ENCODE measurements around the gene MICAL3. TPM values are rescaled to one million over a fixed set of nuclear protein-coding genes. Genes with fewer than 3 reads are reported as not detected.

Gene MICAL3
- total and polyA plus RNA-seq, 2 donors from 2014 or later: 5.0 to 99.4 TPM

- DNase-seq (peak in 1 of 5 donors; percentile 74), FAIRE-seq (no peak)
- Histone ChIP-seq H3K9ac (ENCODE audit: low read length in 3 of 3) (no peak overlapping the region), H3K9me3 (ENCODE audit: control insufficient read depth in 2 of 3, insufficient read depth in 1 of 3, low read length in 3 of 3) (no peaks in the 10 kb centered on the region), H3K4me1 (ENCODE audit: control insufficient read depth in 2 of 3, insufficient read depth in 2 of 3, low read depth in 1 of 3, low read length in 3 of 3) (peaks cover 0 to 7% (median 0%) of the 10 kb centered on the region in 3 donors), H3K4me3 (ENCODE audit: low read length in 3 of 3) (peak overlapping the region in 2 of 3 donors; percentile 36 to 47), H3K27me3 (ENCODE audit: control insufficient read depth, insufficient read depth, low read length) (no peaks in the 10 kb centered on the region), H3K36me3 (ENCODE audit: control insufficient read depth in 2 of 3, insufficient read depth in 3 of 3, low read length in 3 of 3) (no peaks in the 10 kb centered on the region), H3K27ac (ENCODE audit: low read depth in 2 of 2, low read length in 2 of 2) (peak overlapping the region; percentile 32 to 64)
- no peak for TF ChIP-seq CTCF (IDR thresholded peaks at IDR 0.05; ENCODE audit: borderline replicate concordance, extremely low read depth, insufficient read depth)
- intact Hi-C loops (cut with DNase I): no loop called here
Observed at GRCh38 chr22:17777005-17777716, 247.2 kb downstream of the MICAL3 start.

GRCh38 chr22:17775781-17776465 is 248.4 kb downstream of the MICAL3 start:
- Histone ChIP-seq H3K27ac (ENCODE audit: low read depth in 2 of 2, low read length in 2 of 2) (no peak overlapping the region), H3K36me3 (ENCODE audit: control insufficient read depth in 2 of 3, insufficient read depth in 3 of 3, low read length in 3 of 3) (no peaks in the 10 kb centered on the region), H3K4me3 (ENCODE audit: low read length in 3 of 3) (no peak overlapping the region), H3K9me3 (ENCODE audit: control insufficient read depth in 2 of 3, insufficient read depth in 1 of 3, low read length in 3 of 3) (no peaks in the 10 kb centered on the region), H3K27me3 (ENCODE audit: control insufficient read depth, insufficient read depth, low read length) (no peaks in the 10 kb centered on the region), H3K9ac (ENCODE audit: low read length in 3 of 3) (no peak overlapping the region), H3K4me1 (ENCODE audit: control insufficient read depth in 2 of 3, insufficient read depth in 2 of 3, low read depth in 1 of 3, low read length in 3 of 3) (peaks cover 0 to 7% (median 0%) of the 10 kb centered on the region in 3 donors)
- DNase-seq (peak in 1 of 5 donors; percentile 53), FAIRE-seq (no peak)
- intact Hi-C loops (cut with DNase I): no loop called here
- TF ChIP-seq CTCF (IDR thresholded peaks at IDR 0.05; ENCODE audit: borderline replicate concordance, extremely low read depth, insufficient read depth): no peak

- DNase-seq (peak in 2 of 5 donors; percentile 46 to 72), FAIRE-seq (no peak)
- Histone ChIP-seq H3K4me1 (ENCODE audit: control insufficient read depth in 2 of 3, insufficient read depth in 2 of 3, low read depth in 1 of 3, low read length in 3 of 3) (peaks cover 0 to 7% (median 0%) of the 10 kb centered on the region in 3 donors), H3K9me3 (ENCODE audit: control insufficient read depth in 2 of 3, insufficient read depth in 1 of 3, low read length in 3 of 3) (no peaks in the 10 kb centered on the region), H3K4me3 (ENCODE audit: low read length in 3 of 3) (peak overlapping the region in 1 of 3 donors; percentile 35), H3K36me3 (ENCODE audit: control insufficient read depth in 2 of 3, insufficient read depth in 3 of 3, low read length in 3 of 3) (no peaks in the 10 kb centered on the region), H3K9ac (ENCODE audit: low read length in 3 of 3) (no peak overlapping the region), H3K27ac (ENCODE audit: low read depth in 2 of 2, low read length in 2 of 2) (no peak overlapping the region), H3K27me3 (ENCODE audit: control insufficient read depth, insufficient read depth, low read length) (no peaks in the 10 kb centered on the region)
- TF ChIP-seq CTCF (IDR thresholded peaks at IDR 0.05; ENCODE audit: borderline replicate concordance, extremely low read depth, insufficient read depth): no peak
- intact Hi-C loops (cut with DNase I): no loop called here
Observed at GRCh38 chr22:17774926-17775685, 249.3 kb downstream of the MICAL3 start.
